ENCODE measurements around the gene SELPLG.
"Not testable (repeated sequence)": the region's sequence is repeated elsewhere in the genome, so short reads cannot be mapped to it uniquely, and the experiment has no call there.

SELPLG gene, protein sequence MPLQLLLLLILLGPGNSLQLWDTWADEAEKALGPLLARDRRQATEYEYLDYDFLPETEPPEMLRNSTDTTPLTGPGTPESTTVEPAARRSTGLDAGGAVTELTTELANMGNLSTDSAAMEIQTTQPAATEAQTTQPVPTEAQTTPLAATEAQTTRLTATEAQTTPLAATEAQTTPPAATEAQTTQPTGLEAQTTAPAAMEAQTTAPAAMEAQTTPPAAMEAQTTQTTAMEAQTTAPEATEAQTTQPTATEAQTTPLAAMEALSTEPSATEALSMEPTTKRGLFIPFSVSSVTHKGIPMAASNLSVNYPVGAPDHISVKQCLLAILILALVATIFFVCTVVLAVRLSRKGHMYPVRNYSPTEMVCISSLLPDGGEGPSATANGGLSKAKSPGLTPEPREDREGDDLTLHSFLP

DNA sequence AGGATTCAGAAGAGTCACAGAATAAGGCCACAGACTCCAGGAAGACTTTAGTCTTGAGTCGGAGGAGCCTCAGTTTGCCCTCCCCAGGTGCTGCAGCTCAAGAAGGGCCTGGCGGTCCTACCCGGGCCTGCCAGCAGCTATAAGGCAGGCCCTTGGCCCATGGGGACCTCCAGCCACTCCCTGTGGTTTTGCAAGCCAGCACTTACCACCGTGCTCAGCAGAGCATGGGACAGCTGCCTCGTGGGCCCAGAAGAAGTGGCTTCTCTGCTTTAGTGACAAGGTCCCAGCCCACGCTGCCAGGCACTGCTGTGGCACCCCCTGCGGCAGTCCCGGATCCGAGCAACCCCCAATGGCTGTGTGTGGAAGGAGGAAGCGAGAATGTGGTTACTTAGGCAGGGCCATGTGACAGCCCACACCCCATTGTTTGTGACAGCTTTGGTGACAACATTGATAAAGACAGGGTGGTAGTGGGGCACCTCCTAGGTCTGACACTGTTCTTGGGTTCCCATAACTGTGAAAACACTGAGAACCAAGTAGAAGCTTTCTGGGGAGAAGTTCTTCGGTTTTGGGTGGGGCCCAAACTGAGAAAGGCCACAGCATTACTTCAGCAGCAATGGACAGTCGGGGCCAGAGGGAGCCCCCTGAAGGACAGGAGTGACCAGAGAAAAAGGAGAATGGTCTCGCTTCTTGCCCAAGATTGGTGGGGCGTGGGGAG lies at the start of gene SELPLG:
SELPLG (minus strand) TSS at position 361 of the 715 bp plus-strand sequence. CDS start 9,587 bp downstream, outside the sequence.
- no peak for DNase-seq

DNA sequence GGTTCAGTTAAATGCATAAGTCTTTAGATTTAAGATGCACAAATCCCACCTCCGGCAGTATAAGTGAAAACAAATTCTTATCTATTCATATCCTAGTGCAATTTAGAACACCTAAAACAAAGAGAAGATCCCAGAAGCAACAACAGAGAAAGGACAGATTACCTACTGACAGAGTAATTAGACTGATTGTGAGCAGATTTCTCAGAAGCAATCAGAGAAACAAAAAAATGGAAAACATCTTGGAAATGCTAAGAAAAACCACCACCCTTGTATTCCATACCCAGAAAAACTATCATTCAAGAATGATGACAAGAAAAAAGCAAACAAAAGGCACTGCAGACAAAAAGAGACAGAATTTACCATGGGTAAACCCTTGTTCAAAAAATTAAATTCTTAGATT lies 47.6 kb upstream of the SELPLG start:
- DNase-seq, result no peak

DNA sequence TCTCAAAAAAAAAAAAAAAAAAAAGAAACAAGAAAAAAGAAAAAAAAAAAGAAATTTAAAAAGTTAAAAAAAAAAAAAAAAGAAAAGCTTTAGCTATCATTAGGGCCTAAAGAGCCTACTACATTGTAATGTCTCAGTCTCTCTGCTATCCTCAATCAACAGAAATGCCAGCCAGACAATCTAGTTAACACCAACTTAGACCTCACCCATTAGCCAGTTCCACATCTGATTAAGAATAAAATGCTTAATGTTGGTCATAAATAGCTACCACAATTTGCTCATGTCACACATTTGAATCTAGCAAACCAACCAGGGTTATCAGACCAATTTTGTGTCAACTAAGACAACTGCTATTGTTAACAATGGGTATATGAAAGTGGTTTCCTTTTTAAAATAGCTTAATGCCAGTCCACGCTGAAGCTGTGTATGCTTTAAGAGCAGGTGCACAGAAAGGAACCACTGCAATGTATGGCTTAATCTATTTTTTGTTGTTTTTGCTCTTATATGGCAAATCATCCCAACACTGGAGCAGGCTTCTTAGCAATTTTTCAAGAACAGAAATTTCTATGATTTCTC lies 45.5 kb upstream of the SELPLG start:
- no peak for DNase-seq

DNA sequence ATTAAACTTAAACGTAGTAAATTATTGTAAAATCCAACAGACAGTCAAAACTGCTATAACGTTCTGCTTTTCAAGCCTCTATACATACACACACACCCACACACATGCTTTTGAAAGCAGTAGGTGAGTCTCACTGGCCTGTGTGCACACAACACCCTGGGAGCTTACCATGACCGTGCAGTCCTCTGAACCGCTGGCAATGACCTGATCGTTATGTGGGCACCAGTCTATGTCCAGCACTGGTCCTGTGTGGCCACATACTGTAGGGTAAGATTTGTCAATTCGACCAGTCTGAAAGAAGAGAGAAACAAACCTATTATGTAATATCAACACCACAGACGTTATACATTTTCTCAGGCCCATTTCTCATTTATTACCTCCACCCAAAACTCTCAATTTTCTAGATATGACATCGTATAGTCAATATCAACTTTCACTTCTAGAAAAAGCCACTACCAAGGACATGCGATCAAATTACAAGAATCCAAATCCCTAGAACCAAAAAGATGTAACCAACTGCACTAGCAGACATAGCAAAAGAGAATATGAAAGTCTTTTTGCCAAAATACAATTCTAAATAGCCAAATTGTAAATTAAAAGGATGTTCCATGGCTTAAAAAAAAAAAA lies 44.5 kb upstream of the SELPLG start:
- no peak for DNase-seq

DNA sequence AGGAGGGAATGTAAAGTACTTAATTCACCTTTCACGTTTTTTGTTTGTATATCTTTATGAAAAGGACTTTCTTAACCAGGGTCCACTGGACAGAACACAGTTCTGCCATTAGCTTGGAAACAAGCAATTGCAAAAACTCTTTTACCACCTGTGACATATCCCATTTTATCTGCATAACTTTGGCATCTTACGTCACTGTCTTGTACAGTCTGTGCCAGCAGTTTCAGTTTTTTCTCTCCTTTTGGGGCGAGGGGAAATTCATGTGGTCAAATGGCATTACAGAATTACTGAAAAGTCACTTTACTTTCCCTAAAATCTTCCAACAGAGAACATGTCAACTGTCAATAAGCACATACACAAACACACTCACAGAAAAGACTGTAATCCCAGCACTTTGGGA lies 43.7 kb upstream of the SELPLG start:
- no peak for DNase-seq

DNA sequence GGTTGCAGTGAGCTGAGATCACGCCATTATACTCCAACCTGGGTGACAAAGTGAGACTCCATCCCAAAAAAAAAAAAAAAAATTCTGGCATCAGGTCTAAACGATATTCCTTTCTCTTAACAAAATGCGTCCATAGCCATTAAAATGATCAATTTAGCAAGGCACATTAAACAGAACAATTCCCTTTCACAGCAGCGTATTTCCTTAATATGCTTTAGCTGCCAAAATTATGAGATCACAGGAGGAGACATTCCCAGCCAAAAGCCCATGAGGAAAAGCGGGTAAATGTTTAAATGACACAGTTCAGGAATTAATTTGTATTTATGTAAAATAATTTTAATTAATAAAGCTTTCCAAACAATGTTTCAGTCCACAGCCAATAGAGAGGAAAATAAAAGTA lies 43.0 kb upstream of the SELPLG start:
- no peak for DNase-seq

DNA sequence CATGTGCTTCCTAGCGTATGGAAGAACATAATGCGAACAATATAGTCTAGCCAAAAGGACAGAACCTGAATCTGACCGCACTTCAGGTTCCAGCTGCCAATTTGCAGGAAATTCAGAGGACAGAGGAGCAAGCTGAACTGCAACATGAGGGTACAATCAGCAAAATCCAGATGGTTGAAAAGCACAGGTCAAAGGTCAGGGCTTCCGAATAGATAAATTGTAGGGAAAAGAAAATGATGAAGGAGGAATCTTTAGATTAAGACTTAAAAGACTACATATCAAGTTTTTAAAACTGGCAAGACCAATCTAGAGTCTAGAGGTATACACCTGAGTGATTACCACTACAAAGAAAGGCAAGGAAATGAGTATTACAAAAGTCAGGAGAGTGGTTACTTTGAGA lies 42.1 kb upstream of the SELPLG start:
- DNase-seq, result no peak

DNA sequence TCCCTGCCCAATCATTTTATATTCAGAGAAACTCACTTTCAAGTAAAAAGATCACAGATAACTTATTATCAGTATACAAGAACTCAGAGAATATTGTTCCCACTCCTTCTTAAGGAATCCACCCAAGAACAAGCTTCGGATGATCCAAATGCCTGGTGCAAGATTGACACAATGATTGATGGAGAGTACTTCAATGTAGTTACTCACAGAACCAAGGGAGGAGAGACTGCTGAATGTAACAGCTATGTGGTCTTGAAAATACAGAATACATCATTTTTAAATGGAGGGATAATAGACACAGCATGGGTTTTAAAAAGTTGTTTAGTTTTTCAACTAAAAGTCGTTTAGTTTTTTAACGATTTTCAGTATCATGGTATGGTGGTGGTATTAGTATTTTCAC lies 38.4 kb upstream of the SELPLG start:
- no peak for DNase-seq

DNA sequence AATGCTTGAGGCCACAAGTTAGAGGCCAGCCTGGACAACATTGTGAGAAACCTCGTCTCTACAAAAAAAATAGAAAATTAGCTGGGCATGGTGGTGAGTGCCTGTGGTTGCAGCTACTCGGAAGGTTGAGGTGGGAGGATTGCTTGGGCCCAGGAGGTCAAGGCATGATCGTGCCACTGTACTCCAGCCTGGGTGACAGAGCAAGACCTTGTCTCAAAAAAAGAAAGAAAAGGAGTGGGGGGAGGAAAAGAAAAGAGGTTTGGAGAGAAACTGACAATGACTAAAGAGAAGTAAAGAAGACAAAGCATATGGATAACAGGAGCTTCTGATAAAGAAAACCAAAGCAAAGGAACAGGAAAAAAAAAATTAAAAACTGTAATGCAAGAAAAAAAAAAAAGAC lies 37.4 kb upstream of the SELPLG start:
- DNase-seq, result no peak

DNA sequence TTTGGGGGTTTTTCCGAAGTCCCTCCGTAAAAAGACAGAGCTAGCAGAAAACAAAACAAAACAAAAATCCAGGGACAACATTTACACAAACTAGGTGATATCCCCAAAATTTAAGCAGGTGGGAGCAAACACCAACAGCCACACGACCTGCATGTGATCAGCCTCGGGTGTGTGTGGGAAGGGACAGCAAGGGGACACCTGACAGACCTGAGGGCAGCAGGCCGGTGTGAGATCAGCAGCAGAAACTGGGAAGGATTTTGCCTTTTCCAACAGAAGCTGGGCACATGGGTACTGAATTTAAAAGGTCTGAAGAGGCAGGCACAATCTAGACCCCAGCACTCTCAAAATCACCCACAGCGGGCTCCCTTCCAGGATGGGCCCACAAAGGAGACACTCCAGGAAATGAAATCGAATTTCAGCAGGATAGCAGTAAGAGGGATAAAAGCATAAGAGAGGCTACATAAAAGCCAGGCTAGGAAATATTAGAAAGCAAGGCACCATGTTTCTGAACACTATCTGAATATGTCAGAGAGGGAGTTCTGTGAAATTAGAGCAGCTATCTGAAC lies 36.5 kb upstream of the SELPLG start:
- DNase-seq, result no peak

DNA sequence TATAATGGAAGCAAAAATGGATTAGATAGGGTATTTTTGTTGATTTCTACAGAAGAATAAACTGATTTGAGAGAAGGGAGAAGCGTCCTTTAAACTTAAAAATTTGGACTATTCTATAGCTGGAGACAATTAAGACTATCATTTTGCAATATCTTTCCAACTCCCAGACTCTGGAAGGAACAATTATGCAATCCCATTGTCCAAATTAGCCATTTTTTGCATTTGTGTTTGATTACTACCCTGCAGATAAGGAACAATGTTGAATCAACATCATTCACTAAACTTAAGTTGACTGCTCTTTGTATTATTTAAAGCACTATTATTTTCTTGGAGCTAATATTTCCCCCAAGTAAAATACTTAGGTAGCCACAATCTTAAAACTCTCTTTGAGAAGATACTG lies 34.8 kb upstream of the SELPLG start:
- DNase-seq, result no peak

DNA sequence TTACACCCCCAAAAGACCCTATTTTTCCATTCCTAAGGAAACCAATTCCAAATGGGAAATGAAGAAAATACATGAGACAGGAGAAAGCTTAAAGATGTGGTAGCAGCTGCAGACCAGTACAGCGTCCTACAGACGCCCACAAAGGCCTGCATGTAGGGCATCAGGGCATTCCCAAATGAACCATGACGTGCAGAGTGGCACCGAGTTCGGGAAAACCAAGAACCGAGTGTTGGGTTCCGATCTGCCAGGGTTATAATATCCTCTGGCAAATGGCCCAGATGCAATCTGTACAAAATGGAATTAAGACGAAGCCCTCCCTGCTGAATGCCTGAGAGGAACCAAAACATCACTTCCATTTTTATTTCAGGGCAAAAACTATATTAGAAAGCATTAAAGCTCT lies 34.4 kb upstream of the SELPLG start:
- DNase-seq, result no peak

DNA sequence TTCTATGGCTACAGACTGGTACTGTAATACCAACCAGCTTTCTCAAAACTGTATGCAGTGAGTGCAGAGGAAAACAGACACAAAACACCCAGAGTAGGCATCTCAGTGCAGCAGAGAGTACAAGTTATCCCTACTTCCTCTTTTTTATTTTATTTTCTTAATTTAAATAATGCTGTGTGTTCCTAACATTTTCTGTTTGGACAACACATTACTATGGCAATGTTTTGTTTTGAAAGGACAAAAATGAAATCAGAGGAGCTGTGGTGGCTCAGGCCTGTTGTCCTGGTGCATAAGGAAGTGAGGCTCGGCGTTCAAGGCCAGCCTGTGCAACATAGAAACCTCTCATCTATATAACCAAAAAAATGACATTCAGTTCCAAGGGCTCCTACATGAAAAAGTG lies 33.7 kb upstream of the SELPLG start:
- DNase-seq, result no peak

DNA sequence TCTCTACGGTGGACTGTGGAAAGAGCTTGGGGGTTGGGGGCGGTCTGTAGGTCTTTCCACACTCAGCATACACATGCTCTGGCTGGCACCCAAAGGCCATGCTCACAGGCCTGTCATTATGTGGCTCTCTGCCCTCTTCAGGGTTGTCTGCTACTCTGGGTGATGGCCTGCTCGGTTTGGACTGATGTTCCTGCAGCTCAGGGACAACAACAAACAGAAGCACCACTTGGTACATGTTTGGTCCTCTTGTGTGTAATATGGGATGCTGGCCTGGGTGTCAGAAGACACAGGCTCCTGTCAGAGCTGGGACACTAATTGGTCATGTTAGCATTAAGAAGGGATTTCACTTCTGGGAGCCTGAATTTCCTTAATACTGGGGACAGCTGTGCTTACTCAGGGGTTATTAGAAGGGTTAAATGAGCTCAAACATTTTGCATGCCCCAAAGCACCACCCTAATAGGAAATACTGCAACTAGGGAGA lies 32.7 kb upstream of the SELPLG start:
- DNase-seq, result no peak

DNA sequence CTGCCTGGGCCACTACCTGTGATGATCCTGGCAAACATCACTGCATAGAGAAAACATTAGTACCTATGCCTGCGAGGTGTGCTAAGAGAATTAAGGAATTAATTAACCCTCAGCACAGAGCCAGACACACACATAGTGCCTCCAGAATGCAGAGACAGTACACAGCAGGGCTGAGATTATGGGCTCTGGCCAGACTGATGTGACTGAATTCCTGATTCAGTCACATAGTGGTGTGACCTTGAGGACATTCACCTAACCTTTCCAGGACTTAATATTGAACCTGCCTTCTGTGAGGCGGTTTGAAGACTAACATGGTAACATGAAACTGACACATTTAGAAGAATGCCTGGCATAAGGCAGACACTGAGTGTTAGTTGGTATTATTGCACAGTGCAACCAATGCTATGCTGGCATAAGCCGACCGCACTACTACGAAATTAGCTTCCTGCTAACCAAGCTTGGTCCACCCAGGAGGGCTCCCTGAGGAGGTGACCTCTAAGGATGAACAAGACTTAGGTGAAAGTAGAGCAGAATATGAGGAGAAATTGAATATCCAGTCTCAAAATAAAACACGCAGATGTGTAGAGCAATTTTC lies 32.0 kb upstream of the SELPLG start:
- DNase-seq, result no peak

DNA sequence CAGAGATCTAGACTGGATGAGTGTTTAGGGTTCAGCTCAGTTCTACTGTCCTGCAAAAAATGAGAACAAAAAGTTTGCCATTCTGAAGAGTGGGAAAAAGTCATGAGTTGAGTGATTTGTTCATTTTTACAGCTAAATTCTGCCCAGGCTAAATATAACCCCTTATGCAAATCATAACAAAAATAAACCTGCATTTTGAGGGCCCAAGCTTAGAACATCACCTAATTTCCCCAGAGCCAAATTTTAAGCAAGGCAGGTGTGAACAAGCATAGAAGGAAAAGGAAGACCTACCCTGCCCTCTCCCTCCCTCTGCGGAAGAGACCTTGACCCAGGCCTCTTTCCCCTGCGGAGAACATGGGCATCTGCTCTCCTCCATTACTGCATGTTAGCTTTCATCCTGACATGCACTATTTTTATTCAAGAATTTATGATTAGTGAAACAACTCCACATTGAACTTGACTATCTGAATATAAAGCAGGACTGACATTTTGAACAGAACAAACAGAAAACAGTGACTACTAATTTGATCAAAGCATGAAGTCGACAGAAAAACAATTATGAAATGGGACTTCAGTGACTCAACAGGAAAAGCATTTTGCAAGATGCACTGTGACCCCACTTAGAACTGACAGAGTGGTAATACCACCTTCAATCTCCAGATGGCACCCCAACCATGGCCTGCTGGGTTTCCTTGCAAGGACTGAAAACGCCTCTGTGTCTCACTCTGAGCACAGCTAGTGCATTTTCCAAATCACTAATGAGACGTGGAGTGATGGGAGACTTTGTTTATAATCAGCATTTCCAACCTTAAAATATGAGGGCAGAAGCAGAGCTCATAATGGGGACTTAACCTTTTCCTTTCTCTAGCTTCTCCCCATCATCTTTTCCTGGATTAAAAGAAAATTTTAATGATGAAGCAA lies 30.9 kb upstream of the SELPLG start:
- no peak for DNase-seq

DNA sequence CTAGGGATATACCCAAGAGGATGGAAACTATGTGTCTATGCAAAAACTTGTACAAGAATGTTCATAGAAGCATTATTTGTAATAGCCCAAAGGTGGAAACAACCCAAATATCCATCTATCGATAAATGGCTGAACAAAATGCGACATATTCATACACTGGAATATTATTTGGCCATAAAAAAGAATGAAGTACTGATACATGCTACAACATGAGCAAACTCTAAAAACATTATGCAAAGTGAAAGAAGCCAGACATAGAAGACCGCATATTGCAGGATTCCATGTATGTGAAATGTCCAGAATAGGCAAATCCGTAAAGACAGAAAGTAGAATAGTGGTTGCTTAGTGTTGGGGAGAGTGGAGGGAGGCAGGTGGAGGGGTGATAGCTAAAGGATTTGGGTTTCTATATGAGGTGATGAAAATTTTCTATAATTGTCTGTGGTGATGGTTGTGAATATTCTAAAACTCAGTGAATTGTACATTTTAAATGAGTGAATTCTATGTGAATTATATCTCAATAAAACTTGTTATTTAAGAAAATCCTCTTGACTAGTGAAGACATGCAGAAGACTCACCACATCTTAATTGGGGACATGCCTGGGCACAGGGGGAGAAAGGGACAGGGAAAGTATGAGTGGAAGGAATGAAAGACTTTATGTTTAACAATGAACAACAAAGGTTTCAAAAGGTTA lies 29.8 kb upstream of the SELPLG start:
- DNase-seq, result no peak

DNA sequence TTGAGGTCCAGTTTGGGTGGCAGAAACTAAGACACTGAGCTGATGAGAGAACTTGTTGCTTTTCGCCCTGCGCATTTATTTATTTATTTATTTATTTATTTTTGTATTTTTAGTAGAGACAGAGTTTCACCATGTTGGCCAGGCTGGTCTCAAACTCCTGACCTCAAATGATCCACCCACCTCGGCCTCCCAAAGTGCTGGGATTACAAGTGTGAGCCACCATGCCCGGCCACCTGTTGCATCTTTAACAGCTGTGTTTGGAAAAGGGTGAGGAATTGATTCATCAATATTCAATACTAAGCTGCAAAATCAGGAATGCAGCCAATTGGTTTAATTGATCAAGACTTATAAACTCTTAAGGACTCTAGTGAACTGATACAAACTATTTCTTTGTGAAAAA lies 24.4 kb upstream of the SELPLG start:
- not testable (repeated sequence) for DNase-seq

DNA sequence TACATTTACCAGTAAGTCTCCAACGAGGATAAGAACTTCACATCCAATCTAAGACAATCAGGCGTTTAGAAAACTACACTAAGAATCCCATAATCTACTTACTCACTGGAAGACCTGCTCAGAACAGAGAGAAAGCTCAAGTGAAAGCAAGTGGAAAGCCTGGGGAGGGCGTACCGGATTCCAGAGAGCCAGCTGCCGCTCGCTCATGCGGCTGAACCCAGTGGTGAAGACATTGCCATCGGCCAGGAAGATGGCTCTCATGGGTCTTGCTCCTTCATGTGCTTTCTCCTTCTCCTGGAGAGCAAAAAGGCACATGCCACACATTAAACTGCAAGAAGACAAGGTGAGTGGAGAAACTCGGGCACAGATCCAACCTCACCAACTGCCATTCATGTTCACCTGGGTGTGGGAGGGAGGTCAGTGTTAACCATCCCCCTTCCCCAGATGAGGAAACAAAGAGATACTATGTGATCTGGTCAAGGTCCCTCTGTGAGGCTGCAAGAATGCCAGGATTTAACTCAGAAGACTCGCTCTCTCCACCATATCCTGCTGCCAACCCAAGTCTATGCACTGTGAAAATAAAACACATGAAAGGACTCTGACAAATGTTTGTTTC lies 23.5 kb upstream of the SELPLG start:
- no peak for DNase-seq

DNA sequence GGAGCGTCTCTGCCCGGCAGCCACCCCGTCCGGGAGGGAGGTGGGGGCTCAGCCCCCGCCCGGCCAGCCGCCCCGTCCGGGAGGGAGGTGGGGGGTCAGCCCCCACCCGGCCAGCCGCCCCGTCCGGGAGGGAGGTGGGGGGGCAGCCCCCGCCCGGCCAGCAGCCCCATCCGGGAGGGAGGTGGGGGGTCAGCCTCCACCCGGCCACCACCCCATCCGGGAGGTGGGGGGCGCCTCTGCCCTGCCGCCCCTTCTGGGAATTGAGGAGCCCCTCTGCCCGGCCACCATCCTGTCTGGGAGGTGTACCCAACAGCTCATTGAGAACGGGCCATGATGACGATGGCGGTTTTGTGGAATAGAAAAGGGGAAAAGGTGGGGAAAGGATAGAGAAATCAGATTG lies 22.6 kb upstream of the SELPLG start:
- not testable (repeated sequence) for DNase-seq

DNA sequence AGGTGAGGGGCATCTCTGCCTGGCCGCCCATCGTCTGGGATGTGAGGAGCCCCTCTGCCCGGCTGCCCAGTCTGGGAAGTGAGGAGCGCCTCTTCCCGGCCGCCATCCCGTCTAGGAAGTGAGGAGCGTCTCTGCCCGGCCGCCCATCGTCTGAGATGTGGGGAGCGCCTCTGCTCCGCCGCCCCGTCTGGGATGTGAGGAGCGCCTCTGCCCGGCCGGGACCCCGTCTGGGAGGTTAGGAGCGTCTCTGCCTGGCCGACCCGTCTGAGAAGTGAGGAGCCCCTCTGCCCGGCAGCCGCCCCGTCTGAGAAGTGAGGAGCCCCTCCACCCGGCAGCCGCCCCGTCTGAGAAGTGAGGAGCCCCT lies 22.1 kb upstream of the SELPLG start:
- not testable (repeated sequence) for DNase-seq
